ENCODE data around the gene DDX56. TPM values are rescaled to one million over a fixed set of nuclear protein-coding genes. Genes with fewer than 3 reads are reported as not detected.
"Not testable (repeated sequence)": the region's sequence is repeated elsewhere in the genome, so short reads cannot be mapped to it uniquely, and the experiment has no call there.

DDX56 gene
- polyA plus RNA-seq, 1 experiment, result 45.9 TPM

- no peaks in the 10 kb centered on the region for H3K27me3 ChIP-seq (ENCODE audit: control insufficient read depth, insufficient read depth, low read length)
- no peak overlapping the region for H3K4me3 ChIP-seq (ENCODE audit: low read depth, low read length)
- ChIA-PET POLR2A (interaction anchor here (2.0 kb wide), 1 partner anchor 9 kb away, joined by 9 read pairs; the partner anchor contains the start of gene DDX56), CTCF (interaction anchor here (0.9 to 4.4 kb wide), 19 partner anchors 8 to 363 kb away, joined by 3 to 58 read pairs (median 5); partner anchors contain the start of genes NUDCD3 and YKT6)
- TF ChIP-seq, protein P1, sequence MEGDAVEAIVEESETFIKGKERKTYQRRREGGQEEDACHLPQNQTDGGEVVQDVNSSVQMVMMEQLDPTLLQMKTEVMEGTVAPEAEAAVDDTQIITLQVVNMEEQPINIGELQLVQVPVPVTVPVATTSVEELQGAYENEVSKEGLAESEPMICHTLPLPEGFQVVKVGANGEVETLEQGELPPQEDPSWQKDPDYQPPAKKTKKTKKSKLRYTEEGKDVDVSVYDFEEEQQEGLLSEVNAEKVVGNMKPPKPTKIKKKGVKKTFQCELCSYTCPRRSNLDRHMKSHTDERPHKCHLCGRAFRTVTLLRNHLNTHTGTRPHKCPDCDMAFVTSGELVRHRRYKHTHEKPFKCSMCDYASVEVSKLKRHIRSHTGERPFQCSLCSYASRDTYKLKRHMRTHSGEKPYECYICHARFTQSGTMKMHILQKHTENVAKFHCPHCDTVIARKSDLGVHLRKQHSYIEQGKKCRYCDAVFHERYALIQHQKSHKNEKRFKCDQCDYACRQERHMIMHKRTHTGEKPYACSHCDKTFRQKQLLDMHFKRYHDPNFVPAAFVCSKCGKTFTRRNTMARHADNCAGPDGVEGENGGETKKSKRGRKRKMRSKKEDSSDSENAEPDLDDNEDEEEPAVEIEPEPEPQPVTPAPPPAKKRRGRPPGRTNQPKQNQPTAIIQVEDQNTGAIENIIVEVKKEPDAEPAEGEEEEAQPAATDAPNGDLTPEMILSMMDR (IDR thresholded peaks at IDR 0.05; ENCODE audit: low read depth, low read length), result no peak
- no peak overlapping the region for H3K27ac ChIP-seq (ENCODE audit: low read depth, low read length)
- DNase-seq (ENCODE audit: low read depth, low spot score), result no peak
- H3K9me3 ChIP-seq (ENCODE audit: control insufficient read depth, insufficient read depth, low read length), result no peaks in the 10 kb centered on the region
Measured at GRCh38 chr7:44564606-44565005, 9.1 kb downstream of the DDX56 start.

DNA sequence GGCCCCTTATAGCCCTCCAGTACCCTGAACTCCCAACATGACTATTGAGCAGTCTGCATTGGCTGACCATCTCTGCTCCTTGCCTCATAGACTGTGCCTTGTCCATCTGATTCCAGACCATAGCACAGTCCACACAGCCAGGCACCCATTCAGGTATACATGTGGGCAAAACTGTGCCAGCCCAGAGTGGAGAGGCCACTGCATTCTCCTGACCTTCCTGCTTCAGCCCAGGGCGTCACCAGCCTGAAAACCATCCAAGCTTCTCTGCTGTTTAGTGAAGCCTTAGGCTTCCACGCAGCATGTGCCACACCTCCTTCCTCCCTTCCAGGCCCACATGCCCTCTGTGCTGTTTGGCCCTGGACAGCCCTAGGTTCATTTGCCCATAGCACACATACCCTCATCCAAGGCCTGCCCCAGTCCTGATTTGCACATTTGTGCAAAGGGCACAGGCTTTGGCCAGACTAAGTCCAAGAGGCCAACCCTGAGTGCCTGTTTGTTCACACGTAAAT lies 10.5 kb downstream of the DDX56 start:
- H3K27ac ChIP-seq (ENCODE audit: low read depth, low read length), result no peak overlapping the region
- H3K9me3 ChIP-seq (ENCODE audit: control insufficient read depth, insufficient read depth, low read length), result no peaks in the 10 kb centered on the region
- POLR2A ChIA-PET, result no interaction called here
- no peak for DNase-seq (ENCODE audit: low read depth, low spot score)
- no peak overlapping the region for H3K4me3 ChIP-seq (ENCODE audit: low read depth, low read length)
- TF ChIP-seq, protein P1 (IDR thresholded peaks at IDR 0.05; ENCODE audit: low read depth, low read length), result no peak
- no peaks in the 10 kb centered on the region for H3K27me3 ChIP-seq (ENCODE audit: control insufficient read depth, insufficient read depth, low read length)
- CTCF ChIA-PET, result interaction anchor here (3.2 to 4.4 kb wide), 2 partner anchors 73 to 215 kb away, joined by 38 to 46 read pairs; partner anchors contain the start of gene NUDCD3

- POLR2A ChIA-PET; H3K27ac ChIP-seq (ENCODE audit: low read depth, low read length); H3K27me3 ChIP-seq (ENCODE audit: control insufficient read depth, insufficient read depth, low read length); H3K9me3 ChIP-seq (ENCODE audit: control insufficient read depth, insufficient read depth, low read length); H3K4me3 ChIP-seq (ENCODE audit: low read depth, low read length); DNase-seq (ENCODE audit: low read depth, low spot score): not testable (repeated sequence)
- CTCF ChIA-PET, result interaction anchor here (1.6 to 4.4 kb wide), 2 partner anchors 214 to 321 kb away, joined by 4 to 46 read pairs; no protein-coding TSS in a partner anchor
Measured at GRCh38 chr7:44562622-44562962, 11.1 kb downstream of the DDX56 start.

DNA sequence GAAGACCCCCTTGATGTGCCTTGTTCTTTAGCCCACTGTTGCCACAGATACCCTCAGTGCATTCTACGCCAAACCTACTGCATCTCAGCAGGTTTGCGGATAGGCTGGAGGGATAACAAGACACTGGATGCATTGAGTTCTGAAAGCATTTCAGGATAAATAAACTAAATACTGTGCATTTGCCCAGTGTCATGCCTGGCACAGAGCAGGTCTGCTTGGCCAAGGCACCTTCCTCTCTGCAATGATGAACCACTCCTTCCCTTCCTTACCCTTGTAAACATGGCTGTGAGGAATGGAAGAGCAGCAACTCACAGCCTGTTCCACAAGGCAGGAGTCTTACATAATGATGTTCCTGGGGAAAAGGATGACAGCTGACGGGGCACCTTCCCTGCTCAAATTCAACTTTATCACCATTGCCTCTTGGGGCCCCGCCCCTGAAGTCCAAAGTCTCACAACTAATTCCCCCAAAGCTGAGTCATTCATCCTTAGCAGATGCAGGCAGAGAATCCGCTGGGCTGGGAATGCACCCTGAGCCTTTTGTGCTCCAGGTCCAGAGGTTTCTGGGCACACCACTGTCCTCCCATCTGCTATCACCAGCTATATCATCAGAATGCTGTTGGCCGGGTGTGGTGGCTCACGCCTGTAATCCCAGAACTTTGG lies 11.6 kb downstream of the DDX56 start:
- Histone ChIP-seq H3K27ac (ENCODE audit: low read depth, low read length) (no peak overlapping the region), H3K27me3 (ENCODE audit: control insufficient read depth, insufficient read depth, low read length) (peaks cover 3% of the 10 kb centered on the region), H3K4me3 (ENCODE audit: low read depth, low read length) (no peak overlapping the region), H3K9me3 (ENCODE audit: control insufficient read depth, insufficient read depth, low read length) (no peaks in the 10 kb centered on the region)
- TF ChIP-seq, protein P1 (IDR thresholded peaks at IDR 0.05; ENCODE audit: low read depth, low read length), result no peak
- DNase-seq (ENCODE audit: low read depth, low spot score), result no peak
- POLR2A ChIA-PET, result no interaction called here
- CTCF ChIA-PET, result interaction anchor here (1.6 kb wide), 1 partner anchor 321 kb away, joined by 4 read pairs; no protein-coding TSS in a partner anchor

- Histone ChIP-seq H3K27me3 (ENCODE audit: control insufficient read depth, insufficient read depth, low read length) (peaks cover 3% of the 10 kb centered on the region), H3K9me3 (ENCODE audit: control insufficient read depth, insufficient read depth, low read length) (no peaks in the 10 kb centered on the region), H3K27ac (ENCODE audit: low read depth, low read length) (no peak overlapping the region), H3K4me3 (ENCODE audit: low read depth, low read length) (no peak overlapping the region)
- ChIA-PET POLR2A (no interaction called here), CTCF (interaction anchor here (1.0 to 1.6 kb wide), 3 partner anchors 27 to 320 kb away, joined by 3 to 4 read pairs (median 3); no protein-coding TSS in a partner anchor)
- no peak for DNase-seq (ENCODE audit: low read depth, low spot score)
- TF ChIP-seq, protein P1 (IDR thresholded peaks at IDR 0.05; ENCODE audit: low read depth, low read length), result no peak
Measured at GRCh38 chr7:44561481-44561880, 12.2 kb downstream of the DDX56 start.

Measured in AG04450 (cell line).